Measurements from ENCODE around the gene MYO3A.
"Not testable (repeated sequence)": the region's sequence is repeated elsewhere in the genome, so short reads cannot be mapped to it uniquely, and the experiment has no call there.

The MYO3A gene

DNA sequence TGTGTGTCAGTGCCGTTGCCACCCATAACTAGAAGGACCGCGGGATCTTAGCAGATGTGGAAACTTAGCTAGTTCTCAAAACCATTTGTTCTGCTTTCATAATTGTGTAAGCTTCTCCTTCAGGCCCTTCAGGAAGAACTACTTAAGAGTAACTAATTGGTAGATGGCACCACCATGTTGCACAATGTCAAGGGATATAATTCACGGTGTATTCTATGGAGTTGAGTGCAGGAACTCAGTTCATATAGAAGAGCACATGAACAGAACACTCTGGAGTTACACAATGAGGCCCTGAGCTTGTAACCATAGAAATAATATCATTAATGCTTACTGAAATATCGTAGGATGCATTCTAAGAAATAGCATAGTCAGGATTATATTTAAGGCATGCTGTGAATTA lies 156.0 kb downstream of the MYO3A start:
- no peak for DNase-seq

DNA sequence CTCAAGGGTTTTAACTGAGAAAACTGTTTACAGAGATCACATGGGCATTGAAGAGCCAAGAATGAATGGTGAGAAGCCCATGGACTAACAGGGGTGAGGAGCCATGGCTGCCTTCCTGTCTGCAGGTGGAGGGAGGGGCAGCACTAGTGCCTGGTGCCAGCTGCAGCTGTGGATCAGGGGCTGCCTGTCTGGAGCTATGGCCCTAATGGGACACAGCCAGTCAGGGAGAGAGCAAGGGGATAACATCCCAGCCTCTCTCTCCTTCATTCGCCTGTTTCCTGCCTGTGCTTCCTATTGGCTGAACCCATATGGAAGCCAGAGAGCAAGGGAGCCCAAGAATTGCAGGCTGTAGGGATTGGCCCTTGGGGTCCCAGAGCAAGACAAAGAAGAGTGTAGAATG lies 156.7 kb downstream of the MYO3A start:
- no peak for DNase-seq

DNA sequence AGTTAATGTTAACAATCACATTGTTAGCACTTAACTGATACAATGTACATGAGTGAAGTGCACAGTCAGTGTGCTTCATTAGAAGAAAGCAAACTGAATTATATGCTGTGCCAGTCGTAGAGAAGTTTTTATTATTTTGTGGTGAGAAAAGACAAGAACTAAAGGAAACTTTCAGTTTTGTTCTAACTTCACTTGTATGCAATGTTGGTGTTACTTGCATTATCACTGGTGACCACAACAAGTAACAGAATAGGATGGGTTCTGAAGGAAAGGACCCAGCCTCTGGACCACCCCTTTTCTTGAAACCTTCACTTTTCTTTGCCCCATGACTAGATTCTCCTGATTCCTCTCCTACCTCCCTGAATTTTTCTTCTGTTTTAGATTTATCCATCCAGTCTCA lies 159.2 kb downstream of the MYO3A start:
- DNase-seq = no peak

DNA sequence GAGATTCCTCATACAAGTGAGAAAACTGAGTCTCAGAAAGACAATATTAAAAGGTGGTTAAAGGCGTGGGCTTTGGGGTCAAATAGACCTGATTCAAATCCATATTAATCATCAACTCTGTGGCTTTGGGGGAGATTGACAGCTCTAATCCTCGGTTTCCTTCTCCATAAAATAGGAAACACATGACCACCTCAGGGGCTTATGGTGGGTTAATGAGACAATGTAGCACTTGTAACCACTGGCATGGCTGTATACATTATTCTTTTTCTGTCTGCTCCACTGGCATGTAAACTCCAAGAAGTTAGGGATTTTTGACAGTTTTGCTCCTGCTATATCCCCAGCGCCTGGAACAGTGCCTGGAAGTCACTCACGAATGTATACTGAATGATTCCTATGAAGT lies 161.8 kb downstream of the MYO3A start:
- DNase-seq = no peak

DNA sequence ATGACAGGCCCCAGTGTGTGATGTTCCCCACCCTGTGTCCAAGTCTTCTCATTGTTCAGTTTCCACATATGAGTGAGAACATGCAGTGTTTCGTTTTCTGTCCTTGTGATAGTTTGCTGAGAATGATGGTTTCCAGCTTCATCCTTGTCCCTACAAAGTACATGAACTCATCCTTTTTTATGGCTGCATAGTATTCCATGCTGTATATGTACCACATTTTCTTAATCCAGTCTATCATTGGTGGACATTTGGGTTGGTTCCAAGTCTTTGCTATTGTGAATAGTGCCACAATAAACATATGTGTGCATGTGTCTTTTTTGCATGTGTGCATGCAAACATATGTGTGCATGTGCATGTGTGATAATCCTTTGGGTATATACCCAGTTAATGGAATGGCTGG lies 163.5 kb downstream of the MYO3A start:
- DNase-seq = not testable (repeated sequence)

DNA sequence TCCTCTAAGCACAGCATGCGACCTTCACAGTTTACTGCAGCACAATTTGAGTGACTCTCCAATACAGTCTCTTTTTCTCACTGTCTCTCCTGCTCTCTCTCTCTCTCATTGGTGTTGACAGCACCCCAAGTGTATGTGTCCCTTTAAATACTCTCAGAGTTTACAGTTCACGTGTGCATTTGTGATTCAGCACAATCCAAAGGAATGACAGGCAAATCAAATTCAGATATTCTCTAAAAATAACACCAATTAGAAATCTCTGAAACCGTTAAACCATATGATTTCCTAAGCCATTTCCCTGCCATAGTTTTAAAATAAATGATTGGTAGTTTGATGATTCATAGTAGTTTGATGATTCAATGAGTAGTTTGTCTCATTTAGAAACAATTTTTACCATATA lies 178.5 kb downstream of the MYO3A start:
- DNase-seq = no peak

DNA sequence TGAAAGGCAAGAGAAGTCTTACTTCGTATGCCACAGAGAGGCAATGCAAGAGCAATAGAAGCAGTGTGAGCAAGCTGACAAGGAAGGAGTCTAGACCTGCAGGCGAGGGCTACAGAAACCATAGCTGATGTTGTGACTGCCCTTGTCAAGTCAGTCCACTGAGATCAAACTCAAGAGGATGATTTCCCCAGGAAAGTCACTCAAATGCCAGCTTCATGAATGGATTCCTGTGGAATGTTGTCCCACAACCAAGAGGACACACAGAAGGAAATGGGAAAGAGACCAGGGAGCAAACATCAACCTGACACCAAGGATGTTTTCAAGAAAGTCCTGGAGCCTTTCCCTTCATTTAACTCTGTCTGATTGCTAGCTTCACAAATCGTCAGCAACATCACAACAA lies 204.6 kb downstream of the MYO3A start:
- DNase-seq = no peak

DNA sequence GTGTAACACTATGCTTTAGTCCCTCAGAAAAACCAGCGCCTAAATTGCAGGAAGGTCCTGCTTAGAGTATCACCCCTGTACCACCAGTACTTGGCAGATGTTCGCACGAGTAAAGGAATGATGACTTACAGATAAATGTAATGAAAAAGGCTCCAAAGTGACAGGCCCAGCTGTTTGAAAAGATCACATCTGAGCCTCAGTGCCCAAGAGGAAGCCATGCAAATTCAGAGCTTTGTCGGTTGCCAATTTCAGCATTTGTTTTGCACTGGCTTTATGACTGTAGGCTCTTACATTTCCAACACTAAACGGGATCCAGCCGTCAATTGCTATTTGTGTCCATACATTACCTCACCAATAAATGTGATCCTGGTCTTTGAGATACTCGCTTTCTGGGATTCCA lies 222.0 kb downstream of the MYO3A start:
- no peak for DNase-seq

DNA sequence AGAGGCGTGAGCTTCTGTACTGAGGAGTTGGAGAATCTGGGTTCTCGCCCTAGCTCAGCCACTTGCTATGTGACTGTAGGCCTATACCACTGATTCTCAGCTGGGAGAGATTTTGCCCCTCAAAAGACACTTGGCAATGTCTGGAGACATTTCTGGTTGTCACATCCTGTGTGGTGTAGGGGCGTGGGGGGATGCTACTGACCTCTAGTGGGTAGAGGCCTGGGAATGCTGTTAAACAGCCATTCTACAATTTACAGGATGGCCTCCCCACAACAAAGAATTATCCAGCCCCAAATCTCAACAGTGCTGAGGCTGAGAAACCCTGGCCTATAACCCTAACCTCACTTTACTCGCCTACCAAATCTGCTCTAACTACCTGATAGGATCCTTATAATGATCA lies 223.7 kb downstream of the MYO3A start:
- DNase-seq = no peak

DNA sequence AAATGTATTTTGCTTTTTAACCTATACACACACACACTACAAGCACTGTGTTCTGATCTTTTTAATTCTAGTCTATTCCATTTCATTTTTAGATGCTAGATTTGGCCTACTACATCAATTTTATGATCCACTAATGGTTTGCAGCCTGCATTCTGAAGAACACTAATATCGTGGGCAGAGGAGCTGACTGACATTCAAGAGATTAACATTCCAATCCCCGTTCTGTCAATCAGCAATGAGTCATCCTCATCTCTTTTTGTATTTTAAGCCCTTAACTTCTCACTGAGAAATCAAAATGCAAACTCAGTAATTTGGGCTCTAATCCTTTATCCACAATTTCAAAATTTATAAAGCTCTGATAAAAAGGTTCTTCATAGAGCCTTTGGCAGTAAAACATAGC lies 235.4 kb downstream of the MYO3A start:
- DNase-seq = no peak

DNA sequence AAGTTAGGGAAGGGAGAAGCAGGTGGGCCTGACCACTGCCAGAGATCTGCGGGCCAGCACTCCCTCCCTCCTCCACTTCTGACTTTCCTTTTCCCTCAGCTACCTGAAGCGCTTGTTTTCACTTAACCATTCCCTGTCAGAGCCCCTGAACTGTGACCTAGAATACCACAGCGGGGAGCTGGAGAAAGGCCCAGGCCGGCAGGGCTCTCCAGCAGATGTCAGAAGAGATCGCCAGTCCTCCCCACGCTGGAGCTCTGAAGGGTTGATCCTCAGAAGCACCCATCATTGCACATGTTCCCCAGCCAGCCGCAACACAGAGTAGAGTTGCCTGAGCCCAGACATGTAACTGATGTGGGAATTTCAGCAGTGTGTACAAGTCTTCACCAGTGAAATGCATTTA lies 238.1 kb downstream of the MYO3A start:
- no peak for DNase-seq

DNA sequence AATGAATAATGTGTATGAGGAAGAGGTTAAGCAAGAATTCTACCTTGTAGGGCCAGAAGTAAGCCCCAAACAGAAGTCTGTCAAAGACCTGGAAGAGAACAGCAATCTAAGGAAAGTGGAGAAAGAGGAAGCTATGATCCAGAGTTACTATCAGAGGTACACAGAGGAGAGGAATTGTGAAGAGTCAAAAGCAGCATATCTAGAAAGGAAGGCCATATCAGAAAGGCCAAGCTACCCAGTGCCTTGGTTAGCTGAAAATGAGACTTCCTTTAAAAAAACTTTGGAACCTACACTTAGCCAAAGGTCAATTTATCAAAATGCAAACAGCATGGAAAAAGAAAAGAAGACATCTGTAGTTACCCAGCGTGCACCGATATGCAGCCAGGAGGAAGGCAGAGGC lies 239.8 kb downstream of the MYO3A start:
- no peak for DNase-seq

DNA sequence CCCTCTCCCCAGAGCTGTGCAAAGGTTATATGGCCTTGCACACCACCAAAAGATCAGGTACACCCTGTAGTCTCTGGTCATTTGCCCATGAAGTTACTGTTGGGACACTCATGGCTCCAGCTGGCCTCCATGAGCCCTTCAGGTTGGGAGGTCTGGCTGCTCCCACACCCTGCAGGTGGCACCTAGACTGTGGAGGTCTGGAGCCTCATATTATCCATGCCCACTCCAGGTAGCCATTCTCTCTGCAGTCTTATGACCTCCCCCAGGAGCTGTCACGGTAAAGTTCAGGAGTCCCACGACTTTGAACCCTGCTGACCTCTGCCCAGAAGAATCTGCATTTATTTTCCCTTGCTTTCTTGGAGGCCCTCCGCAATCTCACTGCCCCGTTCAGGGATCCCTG lies 243.3 kb downstream of the MYO3A start:
- no peak for DNase-seq

DNA sequence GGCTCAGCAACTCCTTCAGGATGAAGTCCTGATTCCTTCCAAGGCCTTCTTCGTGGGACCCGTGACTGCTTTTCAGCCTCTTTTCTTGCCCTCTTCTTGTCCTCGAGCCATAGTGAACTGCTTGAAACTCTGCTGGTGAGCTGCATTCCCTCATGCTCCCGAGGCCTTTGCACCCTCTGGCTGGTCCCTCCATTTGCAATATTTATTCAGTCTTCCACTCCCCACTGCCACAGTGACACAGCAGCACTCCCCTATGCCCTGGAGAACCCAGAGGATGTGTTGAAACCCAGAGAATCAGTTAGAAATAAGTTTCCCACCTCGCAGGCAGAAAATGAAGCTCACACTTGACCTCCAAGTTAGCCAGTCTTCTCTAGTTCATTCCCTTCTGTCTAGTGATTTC lies 260.2 kb downstream of the MYO3A start:
- no peak for DNase-seq

DNA sequence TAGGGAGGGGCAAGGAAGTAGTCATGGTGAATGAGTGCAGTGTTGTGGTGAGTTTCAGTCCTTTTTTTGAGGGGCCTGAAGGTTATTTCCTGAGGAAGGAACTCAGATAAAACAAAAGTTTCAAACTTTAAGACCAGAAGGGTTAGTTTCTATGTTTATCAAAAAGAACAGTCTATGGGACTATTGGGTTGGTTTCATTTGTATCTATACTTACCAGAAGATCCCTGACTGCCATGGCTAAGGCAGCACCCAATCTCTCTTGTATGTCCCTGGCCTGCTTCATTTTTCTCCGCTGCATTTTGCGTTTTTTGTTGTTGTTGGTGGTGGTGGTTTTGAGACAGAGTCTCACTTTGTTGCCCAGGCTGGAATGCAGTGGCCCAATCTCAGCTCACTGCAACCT lies 263.2 kb downstream of the MYO3A start:
- no peak for DNase-seq

DNA sequence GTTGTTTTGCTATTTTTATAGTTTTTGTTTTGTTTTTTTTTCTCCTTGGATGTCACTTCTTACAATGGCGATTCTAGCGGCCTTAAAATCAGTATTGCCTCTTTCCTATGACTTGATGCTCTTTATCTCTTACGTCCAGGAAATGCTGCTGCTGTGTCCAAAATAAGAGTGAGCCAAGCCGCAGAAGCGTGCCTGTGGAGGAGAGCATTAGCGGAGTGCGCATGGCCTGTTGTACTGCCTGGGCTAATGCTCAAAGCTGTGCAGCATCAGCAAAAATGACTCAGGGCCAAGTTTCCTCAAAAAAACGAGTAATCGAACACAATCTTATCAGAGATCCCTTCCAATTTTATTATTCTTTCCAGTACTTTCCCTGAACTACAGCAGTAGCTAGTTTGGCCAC lies 264.1 kb downstream of the MYO3A start:
- DNase-seq = no peak

DNA sequence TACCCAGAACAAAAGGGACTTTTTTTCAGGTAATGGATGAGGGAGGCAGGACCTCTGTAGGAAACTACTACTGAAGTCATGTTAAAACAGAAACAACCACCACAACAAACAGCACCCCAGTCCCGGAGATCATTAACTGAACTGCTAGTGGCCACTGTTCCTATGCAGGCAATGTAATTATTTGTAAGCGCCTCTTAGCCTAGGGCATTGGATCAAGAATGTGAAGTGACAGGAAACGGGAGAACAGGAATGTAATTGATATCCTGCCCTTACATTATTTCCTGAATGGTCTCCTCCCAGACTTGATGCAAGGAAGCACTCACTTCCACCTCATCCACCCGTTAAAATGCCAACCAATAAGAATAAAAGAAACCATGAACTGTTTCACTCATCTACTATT lies 265.8 kb downstream of the MYO3A start:
- no peak for DNase-seq

DNA sequence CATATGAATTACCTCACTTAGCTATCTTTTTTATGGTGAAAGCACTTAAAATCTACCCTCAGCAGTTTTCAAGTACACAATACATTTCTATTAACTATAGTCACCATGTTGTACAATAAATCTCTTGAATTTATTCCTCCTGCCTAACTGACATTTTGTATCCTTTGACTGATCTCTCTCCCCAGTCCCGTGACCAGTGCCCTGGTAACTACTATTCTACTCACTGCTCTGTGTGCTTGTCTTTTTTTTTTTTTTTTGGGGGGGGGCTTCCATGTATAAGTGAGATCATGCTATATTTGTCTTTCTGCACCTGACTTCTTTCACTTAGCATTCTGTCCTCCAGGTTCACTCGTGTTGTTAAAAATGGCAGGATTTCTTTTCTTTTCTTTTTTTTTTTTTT lies 271.2 kb downstream of the MYO3A start:
- no peak for DNase-seq

DNA sequence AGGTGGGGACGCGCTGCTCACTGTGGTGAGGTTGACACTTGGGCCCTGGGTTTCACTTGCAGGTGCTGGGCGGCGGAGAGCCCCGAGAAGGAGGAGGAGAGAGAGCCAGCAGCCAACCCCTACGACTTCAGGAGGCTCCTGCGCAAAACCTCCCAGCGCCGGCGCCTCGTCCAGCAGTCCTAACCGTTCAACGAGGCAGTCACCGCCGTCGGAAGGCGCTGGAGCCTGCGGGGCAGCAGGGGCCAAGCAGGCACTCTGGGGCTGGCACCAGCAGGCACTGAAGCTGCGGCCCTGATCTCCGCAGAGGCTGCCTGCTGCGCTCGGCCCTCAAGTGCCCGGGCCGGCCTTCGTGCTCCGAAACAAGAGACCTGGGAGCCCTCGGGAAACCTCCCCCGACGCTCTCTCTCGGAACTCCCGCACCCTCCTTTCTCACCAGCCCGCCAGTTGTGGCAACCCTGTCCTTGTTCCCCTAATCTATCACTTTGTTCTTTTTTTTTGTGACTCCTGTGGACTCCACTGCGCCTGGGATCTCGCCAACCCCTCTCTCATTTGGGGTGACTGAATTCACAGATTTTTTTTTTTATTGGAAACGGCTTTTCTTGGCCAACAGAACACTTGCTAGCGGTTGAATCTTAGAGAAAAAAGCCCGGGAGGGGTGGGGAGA lies 277.9 kb downstream of the MYO3A start:
- no peak for DNase-seq

DNA sequence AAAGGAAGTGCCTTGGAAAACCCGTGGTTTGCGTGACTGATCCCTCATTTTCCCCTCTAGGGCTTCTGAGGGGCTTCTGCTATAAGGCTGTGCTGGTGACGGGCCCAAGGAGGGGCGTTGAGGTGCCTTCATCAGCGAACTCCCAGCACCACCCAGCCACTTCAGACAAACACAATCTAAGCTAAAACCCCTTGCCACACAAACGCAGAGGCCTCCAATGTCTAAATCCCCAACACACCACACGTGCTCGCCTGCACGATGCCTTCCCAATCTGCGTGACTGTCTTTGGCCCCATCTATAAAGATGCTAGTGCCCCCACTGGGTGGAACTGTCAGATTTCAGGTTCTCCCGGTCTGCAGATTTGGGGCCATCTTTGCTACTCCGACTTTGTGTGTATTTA lies 278.5 kb downstream of the MYO3A start:
- no peak for DNase-seq

DNA sequence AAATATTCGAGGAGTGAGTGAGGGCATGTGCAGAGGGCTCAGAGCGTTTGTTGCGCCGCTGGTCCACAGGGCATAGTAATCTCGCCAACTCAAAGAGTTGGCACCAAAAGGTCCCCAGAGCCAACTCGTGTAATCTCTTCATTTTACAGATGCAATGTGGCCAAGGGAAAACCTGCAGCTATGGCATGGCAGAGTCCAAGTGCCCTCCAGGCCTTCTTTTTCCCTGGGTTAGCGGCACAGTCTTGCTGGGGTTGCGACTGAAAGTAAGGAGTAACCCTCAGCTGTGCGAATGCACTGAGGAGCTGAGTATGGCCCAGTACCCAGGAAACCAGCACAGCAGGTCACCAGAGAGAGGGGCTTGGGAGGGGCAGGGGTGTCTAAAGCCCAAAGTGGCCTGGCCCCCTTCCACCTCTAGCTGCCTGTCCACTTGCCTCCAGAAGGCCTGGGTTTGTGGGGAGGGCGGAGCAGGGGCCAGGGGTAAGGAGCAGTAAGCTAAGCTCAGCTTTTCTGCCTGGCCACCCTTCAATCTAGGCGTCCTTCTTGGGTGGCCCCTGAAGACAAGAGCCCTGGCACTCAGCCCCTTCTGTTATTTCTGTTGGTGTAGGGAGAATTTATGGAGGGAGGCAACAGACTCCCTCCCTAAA lies 279.2 kb downstream of the MYO3A start:
- DNase-seq = no peak

DNA sequence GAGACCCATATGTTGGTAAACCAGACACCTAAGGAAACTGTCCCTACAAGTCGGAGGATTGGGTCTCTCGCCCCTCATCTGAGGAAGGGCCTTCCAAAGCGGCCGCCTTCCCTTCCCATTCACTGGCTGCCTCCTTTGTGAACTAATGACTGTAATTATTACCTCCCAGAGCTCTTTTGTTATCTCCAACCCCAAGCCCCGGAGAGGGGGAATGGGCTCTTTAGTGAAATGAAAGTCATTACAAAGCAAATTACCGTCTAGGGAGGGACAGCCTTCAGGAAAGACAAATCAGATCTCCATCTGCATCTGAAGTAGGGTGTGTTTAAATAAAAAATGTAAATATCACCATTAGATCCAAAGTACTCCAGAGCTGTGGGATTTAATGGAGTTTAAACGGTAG lies 280.0 kb downstream of the MYO3A start:
- DNase-seq = no peak

DNA sequence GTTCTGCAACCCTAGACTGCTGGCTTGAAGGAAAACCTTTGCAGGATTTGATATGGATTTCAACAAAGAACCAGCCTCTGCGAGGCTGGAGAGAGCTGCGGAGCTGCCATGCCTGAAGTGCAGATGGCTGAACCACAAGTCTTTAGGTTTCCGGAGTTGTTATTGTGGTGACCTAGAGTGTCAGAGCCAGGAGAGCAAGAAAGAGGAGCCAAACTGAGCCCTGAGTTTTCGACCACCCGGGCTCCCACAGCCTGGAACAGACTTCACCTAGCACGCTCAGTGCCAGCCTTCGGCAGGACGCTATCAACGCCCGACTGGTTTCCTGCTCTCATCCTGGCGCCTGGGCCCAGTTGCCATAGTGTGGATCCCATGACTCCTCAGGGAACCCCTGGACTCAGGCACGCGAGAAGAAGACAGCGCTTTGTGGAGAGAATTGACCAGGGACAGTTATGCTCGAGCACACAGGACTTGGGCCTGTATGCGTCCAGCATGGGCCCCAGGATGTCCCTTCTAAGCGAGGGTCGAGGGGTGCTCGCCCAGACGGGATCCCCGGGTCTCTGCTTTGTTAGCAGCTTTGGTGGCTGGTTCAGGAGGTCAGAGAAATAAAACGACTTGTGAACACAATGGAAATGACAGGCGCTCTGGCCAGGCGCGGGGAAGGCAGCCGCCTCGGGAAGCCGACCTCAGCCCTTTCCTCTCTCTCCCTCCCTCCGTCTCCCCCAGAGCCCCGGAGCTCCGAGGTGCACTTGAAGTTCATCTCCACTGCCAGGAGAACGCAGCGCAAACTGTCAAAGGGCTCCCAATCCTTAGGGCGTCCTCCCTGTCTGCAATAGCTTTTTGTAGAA lies 280.7 kb downstream of the MYO3A start:
- no peak for DNase-seq

DNA sequence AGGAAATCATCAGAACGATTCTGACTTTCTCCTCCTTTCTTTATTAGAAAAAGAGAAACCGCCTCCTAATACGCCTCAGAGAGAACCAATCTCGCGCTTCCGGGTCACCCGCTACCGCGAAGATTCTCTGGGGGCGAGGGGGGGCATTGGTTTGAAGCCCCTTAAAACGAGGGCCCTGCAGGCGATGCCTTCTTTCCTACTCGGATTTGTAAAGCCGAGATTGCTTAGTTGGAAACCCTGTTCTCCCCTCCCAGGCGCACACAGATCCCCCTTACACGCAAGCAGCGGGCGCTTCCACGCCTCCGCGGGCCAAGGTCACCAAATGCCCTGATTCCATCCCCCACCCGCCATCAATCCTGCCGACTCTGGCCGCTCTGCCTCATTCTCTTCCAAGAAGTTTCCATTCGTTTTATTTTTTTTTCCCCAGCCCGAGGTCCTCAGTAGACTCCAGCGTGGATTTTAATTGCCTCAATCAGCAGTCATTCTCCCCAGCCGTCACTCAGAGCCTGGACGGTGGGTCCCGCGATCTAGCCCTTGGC lies 281.4 kb downstream of the MYO3A start:
- no peak for DNase-seq
